HL-60 (cell line): Measurements from ENCODE around the gene COL23A1.
A peak's percentile ranks its signal among the peaks of the same experiment; 100 is the strongest.

ENCODE experiments used
- DNase-seq, 2 experiments: peaks; one replicate each; pipeline ENCODE4 v3.0.0-alpha.2; 2010 to 2020; ENCODE audit warnings: low read depth in 1 of 2, low spot score in 1 of 2
- H3K27ac ChIP-seq: fragments of 250-450 bp; sonication (Bioruptor Pico); replicated peaks from 2 replicates; pipeline ENCODE4 v1.5.1; 2020; ENCODE audit warnings: mild to moderate bottlenecking, moderate library complexity
- H3K27me3 ChIP-seq: fragments of 250-450 bp; sonication (Bioruptor Pico); 2 replicates; pipeline ENCODE4 v1.5.1; 2021; ENCODE audit warnings: mild to moderate bottlenecking, moderate library complexity; ENCODE audit not compliant: insufficient read depth, poor library complexity, severe bottlenecking
- H3K4me3 ChIP-seq: replicated peaks from 2 replicates; pipeline ENCODE4 v1.5.1; 2011; ENCODE audit warnings: mild to moderate bottlenecking, control low read depth, low read length; ENCODE audit not compliant: insufficient read depth
- GABPA ChIP-seq: IDR thresholded peaks from 2 replicates; pipeline ENCODE4 v1.6.1; 2012; ENCODE audit warnings: low read depth
- POLR2AphosphoS5 ChIP-seq: IDR thresholded peaks from 2 replicates; pipeline ENCODE4 v1.6.1; 2012; ENCODE audit warnings: low read depth
- SPI1 ChIP-seq: IDR thresholded peaks from 2 replicates; pipeline ENCODE4 v1.6.1; 2012; ENCODE audit warnings: low read depth, mild to moderate bottlenecking, borderline replicate concordance
- TF ChIP-seq, protein P1 (sequence below): IDR thresholded peaks from 2 replicates; pipeline ENCODE4 v1.6.1; 2012; ENCODE audit warnings: low read depth; ENCODE audit not compliant: insufficient replicate concordance
- TF ChIP-seq, protein P2 (sequence below): IDR thresholded peaks from one replicate; pipeline ENCODE4 v1.5.1; 2011; ENCODE audit warnings: low read length, control low read depth, inconsistent platforms; ENCODE audit not compliant: insufficient read depth

Gene COL23A1

DNA sequence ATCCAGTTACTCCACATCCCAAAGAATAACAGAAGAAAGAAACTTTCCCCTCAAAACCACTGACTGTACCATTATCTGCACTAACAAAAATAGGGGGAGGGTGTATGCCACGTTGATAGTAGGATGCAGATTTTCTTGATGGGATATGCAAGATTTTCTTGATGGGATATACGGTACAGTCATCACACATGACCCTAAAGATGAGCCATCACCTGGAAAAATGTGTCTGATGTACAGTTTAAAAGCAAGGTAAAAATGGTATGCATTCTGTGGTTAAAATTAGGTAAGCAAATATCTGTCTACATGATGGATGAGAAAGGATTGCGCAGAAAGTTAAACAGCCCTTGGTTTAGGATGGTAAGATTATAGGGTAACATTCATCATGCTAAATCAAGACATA, 8.6 kb downstream of the COL23A1 start:
- TF ChIP-seq, protein P1, sequence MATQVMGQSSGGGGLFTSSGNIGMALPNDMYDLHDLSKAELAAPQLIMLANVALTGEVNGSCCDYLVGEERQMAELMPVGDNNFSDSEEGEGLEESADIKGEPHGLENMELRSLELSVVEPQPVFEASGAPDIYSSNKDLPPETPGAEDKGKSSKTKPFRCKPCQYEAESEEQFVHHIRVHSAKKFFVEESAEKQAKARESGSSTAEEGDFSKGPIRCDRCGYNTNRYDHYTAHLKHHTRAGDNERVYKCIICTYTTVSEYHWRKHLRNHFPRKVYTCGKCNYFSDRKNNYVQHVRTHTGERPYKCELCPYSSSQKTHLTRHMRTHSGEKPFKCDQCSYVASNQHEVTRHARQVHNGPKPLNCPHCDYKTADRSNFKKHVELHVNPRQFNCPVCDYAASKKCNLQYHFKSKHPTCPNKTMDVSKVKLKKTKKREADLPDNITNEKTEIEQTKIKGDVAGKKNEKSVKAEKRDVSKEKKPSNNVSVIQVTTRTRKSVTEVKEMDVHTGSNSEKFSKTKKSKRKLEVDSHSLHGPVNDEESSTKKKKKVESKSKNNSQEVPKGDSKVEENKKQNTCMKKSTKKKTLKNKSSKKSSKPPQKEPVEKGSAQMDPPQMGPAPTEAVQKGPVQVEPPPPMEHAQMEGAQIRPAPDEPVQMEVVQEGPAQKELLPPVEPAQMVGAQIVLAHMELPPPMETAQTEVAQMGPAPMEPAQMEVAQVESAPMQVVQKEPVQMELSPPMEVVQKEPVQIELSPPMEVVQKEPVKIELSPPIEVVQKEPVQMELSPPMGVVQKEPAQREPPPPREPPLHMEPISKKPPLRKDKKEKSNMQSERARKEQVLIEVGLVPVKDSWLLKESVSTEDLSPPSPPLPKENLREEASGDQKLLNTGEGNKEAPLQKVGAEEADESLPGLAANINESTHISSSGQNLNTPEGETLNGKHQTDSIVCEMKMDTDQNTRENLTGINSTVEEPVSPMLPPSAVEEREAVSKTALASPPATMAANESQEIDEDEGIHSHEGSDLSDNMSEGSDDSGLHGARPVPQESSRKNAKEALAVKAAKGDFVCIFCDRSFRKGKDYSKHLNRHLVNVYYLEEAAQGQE, result no peak
- TF ChIP-seq GABPA, result no peak
- H3K27me3 ChIP-seq, result no peaks in the 10 kb centered on the region
- no peak for DNase-seq
- H3K4me3 ChIP-seq, result no peak overlapping the region
- no peak overlapping the region for H3K27ac ChIP-seq

DNA sequence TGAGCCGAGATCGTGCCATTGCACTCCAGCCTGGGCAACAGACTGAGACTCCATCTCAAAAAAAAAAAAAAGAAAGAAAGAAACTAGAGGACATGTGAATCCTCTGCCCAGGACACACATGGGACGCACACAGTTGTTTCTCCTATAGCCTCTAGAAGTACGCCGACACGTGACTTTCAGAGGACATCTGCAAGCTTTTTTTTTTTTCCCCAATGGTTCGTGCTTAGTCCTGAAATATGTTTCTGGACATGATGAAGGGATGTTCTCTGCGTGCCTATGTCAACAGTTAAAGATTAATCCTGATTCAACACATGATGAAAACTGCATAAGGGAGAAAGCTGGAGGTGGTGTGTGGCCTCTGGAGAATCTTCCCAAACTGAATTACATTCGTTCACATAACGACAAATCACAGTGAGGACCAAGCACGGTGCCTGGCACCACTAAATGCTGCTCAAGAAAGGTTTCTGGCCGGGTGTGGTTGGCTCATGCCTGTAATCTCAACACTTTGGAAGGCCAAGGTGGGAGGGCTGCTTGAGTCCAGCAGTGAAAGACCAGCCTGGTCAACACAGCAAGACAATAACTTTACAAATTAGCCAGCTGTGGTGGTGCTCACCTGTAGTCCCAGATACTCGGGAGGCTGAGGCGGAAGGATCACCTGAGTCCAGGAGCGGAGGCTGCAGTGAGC, 9.8 kb downstream of the COL23A1 start:
- TF ChIP-seq SPI1, result no peak
- Histone ChIP-seq H3K27ac (no peak overlapping the region), H3K4me3 (no peak overlapping the region), H3K27me3 (no peaks in the 10 kb centered on the region)
- no peak for DNase-seq

DNA sequence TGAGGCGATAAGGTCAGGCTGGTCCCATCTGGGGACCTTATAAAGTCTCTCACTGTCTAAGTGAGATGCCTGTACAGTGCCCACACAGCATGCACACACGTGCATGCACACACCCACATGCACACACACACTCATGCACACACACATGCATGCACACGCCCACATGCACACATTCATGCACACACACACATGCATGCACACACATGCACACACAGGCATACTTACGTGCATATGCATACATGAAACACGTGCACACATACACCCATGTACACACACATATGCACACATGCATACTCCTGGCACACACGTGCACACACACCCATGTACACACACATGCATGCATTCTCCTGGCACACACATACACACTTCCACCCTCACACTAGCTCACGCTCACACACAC, 12.2 kb downstream of the COL23A1 start:
- TF ChIP-seq POLR2AphosphoS5, result 0 out of 2 replicates have a peak, but pooled peaks have one; percentile 19
- TF ChIP-seq, protein P2, sequence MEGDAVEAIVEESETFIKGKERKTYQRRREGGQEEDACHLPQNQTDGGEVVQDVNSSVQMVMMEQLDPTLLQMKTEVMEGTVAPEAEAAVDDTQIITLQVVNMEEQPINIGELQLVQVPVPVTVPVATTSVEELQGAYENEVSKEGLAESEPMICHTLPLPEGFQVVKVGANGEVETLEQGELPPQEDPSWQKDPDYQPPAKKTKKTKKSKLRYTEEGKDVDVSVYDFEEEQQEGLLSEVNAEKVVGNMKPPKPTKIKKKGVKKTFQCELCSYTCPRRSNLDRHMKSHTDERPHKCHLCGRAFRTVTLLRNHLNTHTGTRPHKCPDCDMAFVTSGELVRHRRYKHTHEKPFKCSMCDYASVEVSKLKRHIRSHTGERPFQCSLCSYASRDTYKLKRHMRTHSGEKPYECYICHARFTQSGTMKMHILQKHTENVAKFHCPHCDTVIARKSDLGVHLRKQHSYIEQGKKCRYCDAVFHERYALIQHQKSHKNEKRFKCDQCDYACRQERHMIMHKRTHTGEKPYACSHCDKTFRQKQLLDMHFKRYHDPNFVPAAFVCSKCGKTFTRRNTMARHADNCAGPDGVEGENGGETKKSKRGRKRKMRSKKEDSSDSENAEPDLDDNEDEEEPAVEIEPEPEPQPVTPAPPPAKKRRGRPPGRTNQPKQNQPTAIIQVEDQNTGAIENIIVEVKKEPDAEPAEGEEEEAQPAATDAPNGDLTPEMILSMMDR, result no peak

DNA sequence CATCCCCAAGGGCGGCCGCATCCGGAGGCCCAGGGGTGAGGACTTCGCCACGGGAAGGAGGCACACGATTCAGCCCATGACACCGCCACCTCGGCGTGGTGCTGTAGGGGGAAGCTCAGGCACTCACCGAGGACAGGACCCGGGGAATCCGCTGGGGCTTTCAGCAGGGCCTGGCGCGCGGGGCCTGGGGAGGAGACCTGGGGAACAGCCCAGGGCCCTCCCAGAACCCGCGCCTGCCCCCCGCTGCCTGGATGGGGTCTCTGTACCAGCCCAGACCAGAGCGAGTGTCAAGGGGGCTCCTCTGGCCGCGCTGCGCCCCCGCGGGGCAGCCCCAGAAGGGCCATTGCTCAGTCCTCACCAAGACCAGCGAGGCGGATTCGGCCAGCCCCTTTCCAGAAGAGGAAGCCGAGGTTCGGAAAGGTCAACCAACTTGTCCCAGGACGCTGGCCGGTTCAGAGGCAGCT, 12.8 kb downstream of the COL23A1 start:
- DNase-seq, result no peak
- H3K27me3 ChIP-seq, result no peaks in the 10 kb centered on the region
- no peak for TF ChIP-seq POLR2AphosphoS5
- no peak for TF ChIP-seq SPI1
- TF ChIP-seq, protein P2, result no peak
- no peak for TF ChIP-seq GABPA
- TF ChIP-seq, protein P1, result no peak
- H3K4me3 ChIP-seq, result no peak overlapping the region
- no peak overlapping the region for H3K27ac ChIP-seq

More for the DNA sequence above, 12.2 kb downstream of the COL23A1 start:
- Histone ChIP-seq H3K27ac (no peak overlapping the region), H3K4me3 (no peak overlapping the region), H3K27me3 (no peaks in the 10 kb centered on the region)
- DNase-seq, result no peak
